Spleen (tissue), 7 donors: ENCODE data around the gene NPAS2.

Experiments
- POLR2A ChIP-seq, 3 donors: fragments of 450-650 bp; IDR thresholded peaks; one replicate each; pipeline ENCODE4 v1.5.1; 2017; ENCODE audit warnings: antibody characterized with exemption in 3 of 3, mild to moderate bottlenecking in 1 of 3
- POLR2AphosphoS5 ChIP-seq, 3 donors: sonication (generic); formaldehyde crosslinking; IDR thresholded peaks; one replicate each; pipeline ENCODE4 v1.5.1; 2017; ENCODE audit warnings: antibody characterized with exemption in 3 of 3
- TF ChIP-seq, protein P1 (sequence below), 11 experiments: fragments of 200-600 bp in 7 of 11; fragments of 450-650 bp in 4 of 11; sonication (generic) in 4 of 11; IDR thresholded peaks in 8 of 11; conservative IDR thresholded peaks in 3 of 11; 1 replicate in 7 of 11; 2 replicates in 4 of 11; pipeline versions ENCODE4 v1.4.0 to v1.8.0; 2016 to 2021; ENCODE audit warnings: antibody characterized with exemption in 11 of 11, inconsistent platforms in 4 of 11, mild to moderate bottlenecking in 1 of 11
- donor health status: DM: no; HTN: no; CAD: no; lungs with moderate emphysema.
- donor health status: DM: no; HTN: no; CAD: no.
- donor health status: DM: no; HTN: no; CAD: no.

DNA sequence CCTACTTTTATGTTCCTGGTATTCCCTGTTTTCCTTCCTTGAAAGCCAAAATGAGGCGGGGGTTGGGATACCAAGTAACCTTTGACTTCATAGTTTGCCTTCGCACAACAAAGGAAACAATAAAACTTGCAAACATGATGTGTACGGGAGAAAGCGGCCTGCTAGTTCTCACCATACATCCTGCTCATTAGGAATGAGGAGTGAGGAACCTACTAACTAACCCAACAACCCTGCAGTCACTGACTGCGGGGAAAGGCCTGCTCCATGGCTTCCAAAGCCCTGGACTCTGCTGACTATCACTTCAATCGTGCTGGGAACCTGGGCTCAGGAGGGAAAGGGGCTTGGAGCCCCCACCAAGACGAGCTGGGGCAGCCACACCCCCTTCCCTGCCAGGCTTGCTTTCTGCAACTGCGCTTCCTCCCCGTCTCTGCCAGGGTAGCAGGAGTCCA is 206.3 kb downstream of the NPAS2 start:
- no peak for TF ChIP-seq POLR2AphosphoS5 (IDR thresholded peaks at IDR 0.05)
- TF ChIP-seq POLR2A (IDR thresholded peaks at IDR 0.05): no peak
- TF ChIP-seq, protein P1, sequence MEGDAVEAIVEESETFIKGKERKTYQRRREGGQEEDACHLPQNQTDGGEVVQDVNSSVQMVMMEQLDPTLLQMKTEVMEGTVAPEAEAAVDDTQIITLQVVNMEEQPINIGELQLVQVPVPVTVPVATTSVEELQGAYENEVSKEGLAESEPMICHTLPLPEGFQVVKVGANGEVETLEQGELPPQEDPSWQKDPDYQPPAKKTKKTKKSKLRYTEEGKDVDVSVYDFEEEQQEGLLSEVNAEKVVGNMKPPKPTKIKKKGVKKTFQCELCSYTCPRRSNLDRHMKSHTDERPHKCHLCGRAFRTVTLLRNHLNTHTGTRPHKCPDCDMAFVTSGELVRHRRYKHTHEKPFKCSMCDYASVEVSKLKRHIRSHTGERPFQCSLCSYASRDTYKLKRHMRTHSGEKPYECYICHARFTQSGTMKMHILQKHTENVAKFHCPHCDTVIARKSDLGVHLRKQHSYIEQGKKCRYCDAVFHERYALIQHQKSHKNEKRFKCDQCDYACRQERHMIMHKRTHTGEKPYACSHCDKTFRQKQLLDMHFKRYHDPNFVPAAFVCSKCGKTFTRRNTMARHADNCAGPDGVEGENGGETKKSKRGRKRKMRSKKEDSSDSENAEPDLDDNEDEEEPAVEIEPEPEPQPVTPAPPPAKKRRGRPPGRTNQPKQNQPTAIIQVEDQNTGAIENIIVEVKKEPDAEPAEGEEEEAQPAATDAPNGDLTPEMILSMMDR (IDR thresholded peaks at IDR 0.05 in 8 of 11, conservative IDR thresholded peaks at IDR 0.05 in 3 of 11): no peak
